IPS-20b (cell line): ENCODE results near the gene RPS28.
"Not testable (repeated sequence)": the region's sequence is repeated elsewhere in the genome, so short reads cannot be mapped to it uniquely, and the experiment has no call there.

Experiments used
- H3K27ac ChIP-seq: one replicate; pipeline ENCODE4 v1.5.1; 2013; ENCODE audit warnings: low read length
- H3K27me3 ChIP-seq: 2 replicates; pipeline ENCODE4 v1.6.1; 2013; ENCODE audit warnings: mild to moderate bottlenecking, low read length, inconsistent platforms; ENCODE audit not compliant: insufficient read depth
- H3K36me3 ChIP-seq: 2 replicates; pipeline ENCODE4 v1.6.1; 2013; ENCODE audit warnings: low read depth, mild to moderate bottlenecking, inconsistent platforms, low read length, moderate library complexity; ENCODE audit not compliant: insufficient read depth
- H3K4me1 ChIP-seq: 2 replicates; pipeline ENCODE4 v1.6.1; 2013; ENCODE audit warnings: mild to moderate bottlenecking, control low read depth, inconsistent platforms, low read length, moderate library complexity; ENCODE audit not compliant: insufficient read depth
- H3K4me3 ChIP-seq: 2 replicates; pipeline ENCODE4 v1.5.1; 2013; ENCODE audit warnings: mild to moderate bottlenecking, low read length, inconsistent platforms
- H3K9ac ChIP-seq: 2 replicates; pipeline ENCODE4 v1.6.1; 2013; ENCODE audit warnings: low read depth, mild to moderate bottlenecking, inconsistent platforms, low read length, moderate library complexity
- H3K9me3 ChIP-seq: 2 replicates; pipeline ENCODE4 v1.6.1; 2013; ENCODE audit warnings: mild to moderate bottlenecking, low read depth, low read length, inconsistent platforms; ENCODE audit not compliant: insufficient read depth

RPS28 gene

GRCh38 chr19:8308891-8309291 is 12.4 kb upstream of the RPS28 start:
- Histone ChIP-seq H3K9ac (no peak overlapping the region; the same call in 1 of the 2 replicates), H3K27ac (no peak overlapping the region), H3K4me3 (peak overlapping the region; percentile 92), H3K27me3 (no peaks in the 10 kb centered on the region), H3K4me1 (no peaks in the 10 kb centered on the region), H3K9me3 (no peaks in the 10 kb centered on the region), H3K36me3 (peaks cover 35% of the 10 kb centered on the region)

DNA sequence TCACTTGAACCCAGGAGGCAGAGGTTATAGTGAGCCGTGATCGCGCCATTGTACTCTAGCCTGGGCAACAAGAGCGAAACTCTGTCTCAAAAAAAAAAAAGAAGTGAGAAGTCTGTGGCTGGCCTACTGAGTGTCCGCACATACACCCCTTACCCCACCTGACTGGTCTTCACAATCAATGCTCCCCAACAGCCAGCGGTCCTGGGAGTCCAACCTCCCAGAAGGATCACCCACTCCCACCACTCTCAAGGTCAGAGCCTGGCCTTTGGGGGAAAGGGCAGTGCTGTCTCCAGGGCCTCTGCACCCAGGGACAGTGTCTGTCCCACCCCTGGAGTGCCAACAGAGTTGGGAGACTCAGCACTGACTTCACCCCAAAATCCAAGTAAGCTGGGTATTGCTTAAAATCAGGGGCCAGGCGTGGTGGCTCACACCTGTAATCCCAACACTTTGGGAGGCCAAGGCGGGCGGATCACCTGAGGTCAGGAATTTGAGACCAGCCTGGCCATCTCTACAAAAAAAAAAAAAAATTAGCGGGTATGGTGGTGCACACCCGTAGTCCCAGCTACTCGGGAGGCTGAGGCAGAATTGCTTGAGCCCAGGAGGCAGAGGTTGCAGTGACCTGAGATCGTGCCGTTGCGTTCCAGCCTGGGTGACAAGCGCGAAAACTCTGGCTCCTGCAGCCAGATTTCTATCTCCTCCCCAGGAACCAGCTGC is 10.8 kb upstream of the RPS28 start:
- H3K27me3 ChIP-seq: no peaks in the 10 kb centered on the region
- no peak overlapping the region for H3K27ac ChIP-seq

GRCh38 chr19:8311461-8312260 is 9.6 kb upstream of the RPS28 start:
- no peaks in the 10 kb centered on the region for H3K9me3 ChIP-seq
- no peak overlapping the region for H3K27ac ChIP-seq
- H3K4me1 ChIP-seq: peaks cover 1% of the 10 kb centered on the region; the same call in 1 of the 2 replicates
- peaks cover 59% of the 10 kb centered on the region for H3K36me3 ChIP-seq
- H3K4me3 ChIP-seq: no peak overlapping the region
- H3K27me3 ChIP-seq: no peaks in the 10 kb centered on the region
- no peak overlapping the region for H3K9ac ChIP-seq

More for the DNA sequence above, 10.8 kb upstream of the RPS28 start:
- Histone ChIP-seq H3K4me3 (no peak overlapping the region), H3K9me3 (no peaks in the 10 kb centered on the region), H3K9ac (no peak overlapping the region), H3K36me3 (peaks cover 49% of the 10 kb centered on the region), H3K4me1 (no peaks in the 10 kb centered on the region)

GRCh38 chr19:8314981-8315640 is 6.2 kb upstream of the RPS28 start:
- H3K4me1 ChIP-seq, H3K27me3 ChIP-seq, H3K27ac ChIP-seq, H3K9ac ChIP-seq, H3K4me3 ChIP-seq, H3K9me3 ChIP-seq: not testable (repeated sequence)
- H3K36me3 ChIP-seq: peaks cover 54% of the 10 kb centered on the region

DNA sequence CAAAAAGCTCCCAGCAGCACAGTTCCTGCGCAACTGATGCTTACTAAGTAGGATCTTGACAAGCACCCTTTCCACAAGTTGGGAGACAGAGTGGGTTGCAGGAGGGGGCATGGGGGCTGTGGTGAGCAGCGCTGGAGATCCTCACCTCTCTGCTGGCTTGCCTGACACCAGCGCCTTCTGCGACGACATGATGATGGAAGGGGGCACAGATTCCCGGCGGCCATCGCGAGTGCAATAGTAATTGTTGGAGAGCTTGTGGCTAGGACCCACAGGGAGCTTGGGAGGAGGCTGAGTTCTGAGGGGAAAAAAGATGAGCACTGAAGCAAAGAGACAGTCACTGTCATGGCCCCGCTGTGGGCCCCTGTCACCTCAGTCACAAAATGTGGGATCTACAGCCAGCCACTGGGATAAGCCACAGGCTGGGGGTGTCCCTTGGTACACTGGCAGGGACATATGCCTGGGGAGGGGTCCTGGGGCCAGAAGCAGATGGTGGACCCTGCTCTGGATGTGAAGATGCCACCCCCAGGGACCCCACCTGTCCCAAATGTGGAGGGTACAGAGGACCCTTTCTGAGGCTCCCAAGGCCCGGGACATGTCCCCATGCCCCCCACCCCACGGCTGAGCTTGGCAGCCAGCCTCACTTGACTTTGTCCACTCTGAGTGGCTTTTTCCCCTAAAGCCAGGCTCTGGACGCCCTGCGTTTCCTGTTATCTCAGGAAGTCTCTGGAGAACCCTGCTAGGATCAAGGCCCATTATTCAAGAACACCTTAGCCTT is 4.8 kb upstream of the RPS28 start:
- H3K9ac ChIP-seq: peak overlapping the region; percentile 59; the same call in 1 of the 2 replicates

GRCh38 chr19:8318835-8319234 is 2.5 kb upstream of the RPS28 start:
- H3K4me3 ChIP-seq, H3K9me3 ChIP-seq, H3K9ac ChIP-seq, H3K27ac ChIP-seq, H3K27me3 ChIP-seq: not testable (repeated sequence)
- H3K4me1 ChIP-seq: peaks cover 13% of the 10 kb centered on the region; the same call in 1 of the 2 replicates
- peaks cover 50% of the 10 kb centered on the region for H3K36me3 ChIP-seq

More for the DNA sequence above, 4.8 kb upstream of the RPS28 start:
- Histone ChIP-seq H3K27me3 (no peaks in the 10 kb centered on the region), H3K27ac (peak overlapping the region; percentile 33), H3K4me1 (peaks cover 4% of the 10 kb centered on the region; the same call in 1 of the 2 replicates), H3K9me3 (no peaks in the 10 kb centered on the region), H3K36me3 (peaks cover 43% of the 10 kb centered on the region), H3K4me3 (no peak overlapping the region)

DNA sequence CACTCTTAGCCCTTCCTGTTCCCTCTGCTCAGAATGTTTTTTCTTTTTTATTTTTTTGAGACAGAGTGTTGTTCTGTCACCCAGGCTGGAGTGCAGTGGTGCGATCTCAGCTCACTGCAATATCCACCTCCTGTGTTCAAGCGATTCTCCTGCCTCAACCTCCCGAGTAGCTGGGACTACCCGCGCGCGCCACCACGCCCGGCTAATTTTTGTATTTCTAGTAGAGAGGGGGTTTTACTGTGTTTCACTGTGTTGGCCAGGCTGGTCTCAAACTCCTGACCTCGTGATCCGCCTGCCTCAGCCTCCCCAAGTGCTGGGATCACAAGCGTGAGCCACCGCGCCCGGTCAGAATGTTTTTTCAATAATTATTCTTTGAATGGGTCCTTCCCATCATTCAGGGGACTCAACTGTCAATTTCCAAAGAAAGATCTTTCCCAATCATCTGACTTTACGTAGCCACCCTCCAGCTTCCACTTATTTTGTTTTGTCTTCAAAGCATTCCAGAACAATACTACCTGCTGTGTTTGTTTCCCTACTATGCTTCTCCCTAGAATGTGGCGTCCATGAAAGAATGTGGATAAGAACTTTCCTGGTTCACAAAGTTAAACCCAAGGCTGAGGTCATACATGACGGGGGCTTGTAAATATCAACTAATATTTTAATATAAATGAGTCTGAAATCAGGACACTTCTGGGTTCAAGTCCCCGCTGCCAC is 1.3 kb upstream of the RPS28 start:
- Histone ChIP-seq H3K9me3 (no peaks in the 10 kb centered on the region), H3K4me3 (peak overlapping the region; percentile 93), H3K27me3 (no peaks in the 10 kb centered on the region), H3K4me1 (peaks cover 13% of the 10 kb centered on the region; the same call in 1 of the 2 replicates), H3K9ac (peak overlapping the region; percentile 98), H3K27ac (no peak overlapping the region), H3K36me3 (peaks cover 45% of the 10 kb centered on the region)

DNA sequence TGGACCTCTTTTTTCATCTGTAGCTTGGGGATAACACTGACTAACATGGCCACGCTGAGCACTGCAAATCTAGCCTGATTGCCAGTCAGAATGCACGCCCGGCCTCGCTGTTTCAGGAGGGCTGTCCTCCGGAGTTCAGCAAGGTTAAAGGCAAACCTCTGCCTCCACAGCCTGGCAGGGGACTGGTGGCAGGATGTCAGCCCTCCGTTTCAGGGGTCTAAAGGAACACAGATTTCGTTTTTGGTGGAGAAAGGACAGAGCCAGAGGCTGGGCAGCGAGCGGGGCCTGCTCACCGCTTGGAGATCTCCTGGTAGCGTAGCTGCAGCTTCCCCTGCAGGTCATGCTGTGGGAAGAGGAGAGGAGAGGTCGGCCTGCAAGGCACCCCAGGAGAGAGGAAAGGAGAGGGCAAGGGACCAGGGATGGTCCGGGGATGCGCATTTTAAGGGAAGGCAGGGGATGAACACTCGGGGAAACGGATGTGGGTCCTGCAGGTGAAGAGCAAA is 681 bp upstream of the RPS28 start:
- H3K9me3 ChIP-seq: no peaks in the 10 kb centered on the region
- peak overlapping the region; percentile 98 for H3K9ac ChIP-seq
- H3K27ac ChIP-seq: peak overlapping the region; percentile 72
- H3K36me3 ChIP-seq: peaks cover 38% of the 10 kb centered on the region
- peak overlapping the region; percentile 93 for H3K4me3 ChIP-seq
- H3K27me3 ChIP-seq: no peaks in the 10 kb centered on the region
- H3K4me1 ChIP-seq: peaks cover 13% of the 10 kb centered on the region; the same call in 1 of the 2 replicates

DNA sequence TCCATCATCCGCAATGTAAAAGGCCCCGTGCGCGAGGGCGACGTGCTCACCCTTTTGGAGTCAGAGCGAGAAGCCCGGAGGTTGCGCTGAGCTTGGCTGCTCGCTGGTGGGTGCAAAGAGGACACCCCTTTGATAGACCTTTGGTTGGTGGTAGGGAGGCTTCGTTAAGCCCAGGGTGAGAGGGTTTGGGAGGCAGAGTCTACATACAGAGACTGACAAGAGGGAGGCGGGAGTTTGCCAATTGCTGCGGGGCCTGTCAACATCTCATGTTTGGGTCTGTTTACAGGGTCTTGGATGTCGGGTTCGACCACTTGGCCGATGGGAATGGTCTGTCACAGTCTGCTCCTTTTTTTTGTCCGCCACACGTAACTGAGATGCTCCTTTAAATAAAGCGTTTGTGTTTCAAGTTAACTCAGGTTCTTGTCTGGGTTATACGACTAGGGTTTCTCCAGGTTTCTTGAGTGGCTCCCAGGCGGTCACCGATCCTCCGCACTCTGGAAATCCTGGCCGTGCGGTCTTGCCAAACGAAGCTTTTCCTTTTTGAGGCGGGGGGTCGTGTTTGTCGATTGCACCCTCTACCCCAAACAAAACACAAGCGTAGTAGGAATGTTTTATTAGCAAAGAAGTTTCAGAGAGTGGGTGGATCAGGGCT is 816 bp downstream of the RPS28 start:
- H3K27me3 ChIP-seq: no peaks in the 10 kb centered on the region
- no peaks in the 10 kb centered on the region for H3K9me3 ChIP-seq
- H3K4me3 ChIP-seq: peak overlapping the region; percentile 93
- H3K4me1 ChIP-seq: peaks cover 9% of the 10 kb centered on the region; the same call in 1 of the 2 replicates
- peak overlapping the region; percentile 90 for H3K27ac ChIP-seq
- H3K9ac ChIP-seq: peak overlapping the region; percentile 98
- peaks cover 29% of the 10 kb centered on the region for H3K36me3 ChIP-seq

- Histone ChIP-seq H3K4me3 (peak overlapping the region; percentile 93), H3K27ac (peak overlapping the region; percentile 79), H3K27me3 (no peaks in the 10 kb centered on the region), H3K4me1 (peaks cover 9% of the 10 kb centered on the region; the same call in 1 of the 2 replicates), H3K9me3 (no peaks in the 10 kb centered on the region), H3K36me3 (peaks cover 28% of the 10 kb centered on the region), H3K9ac (peak overlapping the region; percentile 98; the same call in 1 of the 2 replicates)
These were observed 1.3 kb downstream of the RPS28 start for GRCh38 chr19:8322638-8322997.
